ENCODE data around the gene CXorf38. TPM values are rescaled to one million over a fixed set of nuclear protein-coding genes. Genes with fewer than 3 reads are reported as not detected.

Gene CXorf38, protein sequence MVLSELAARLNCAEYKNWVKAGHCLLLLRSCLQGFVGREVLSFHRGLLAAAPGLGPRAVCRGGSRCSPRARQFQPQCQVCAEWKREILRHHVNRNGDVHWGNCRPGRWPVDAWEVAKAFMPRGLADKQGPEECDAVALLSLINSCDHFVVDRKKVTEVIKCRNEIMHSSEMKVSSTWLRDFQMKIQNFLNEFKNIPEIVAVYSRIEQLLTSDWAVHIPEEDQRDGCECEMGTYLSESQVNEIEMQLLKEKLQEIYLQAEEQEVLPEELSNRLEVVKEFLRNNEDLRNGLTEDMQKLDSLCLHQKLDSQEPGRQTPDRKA
- 16.3 and 18.0 TPM in 2 replicates for total RNA-seq

DNA sequence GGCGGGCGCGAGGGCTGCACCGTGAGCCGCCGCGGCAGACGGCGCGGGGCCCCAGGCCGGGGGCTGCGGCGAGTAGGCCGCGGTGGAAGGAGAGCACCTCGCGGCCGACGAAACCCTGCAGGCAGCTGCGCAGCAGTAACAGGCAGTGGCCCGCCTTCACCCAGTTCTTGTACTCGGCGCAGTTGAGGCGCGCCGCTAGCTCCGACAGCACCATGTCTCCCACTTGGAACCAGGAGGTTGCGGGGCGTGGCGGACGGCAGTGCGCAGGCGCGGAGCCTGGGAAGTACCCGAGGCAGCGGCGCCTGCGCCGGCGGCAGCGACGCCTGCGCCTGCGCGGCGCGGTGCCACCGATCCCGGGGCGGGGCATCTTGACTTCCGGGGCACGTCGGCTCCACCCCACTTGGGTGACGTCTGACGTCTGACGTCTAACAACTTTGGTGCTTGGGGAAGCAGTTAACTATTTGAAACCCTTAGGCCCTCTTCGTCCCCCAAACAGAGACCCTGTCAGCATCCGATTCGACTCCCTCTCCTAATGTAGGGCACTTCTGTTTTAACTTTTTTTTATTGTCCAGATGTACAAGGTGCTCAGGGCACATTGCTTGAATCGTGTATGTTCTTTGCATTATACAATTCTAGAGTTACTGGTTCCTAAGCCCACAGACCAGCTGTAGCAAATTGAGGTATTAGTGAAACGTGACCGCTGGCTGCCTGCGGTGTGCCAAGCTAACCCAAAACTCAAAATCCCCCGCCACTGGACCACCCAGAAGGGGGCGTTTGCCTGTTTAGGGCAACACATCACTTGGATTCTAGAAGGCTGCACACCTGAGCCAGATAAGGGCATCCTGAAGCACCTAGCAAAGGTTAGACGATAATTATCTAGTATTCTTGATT, at the start of gene CXorf38:
CXorf38 (minus strand) TSS at position 255 of the 891 bp plus-strand sequence; CDS start at position 214, 41 bp downstream.

DNA sequence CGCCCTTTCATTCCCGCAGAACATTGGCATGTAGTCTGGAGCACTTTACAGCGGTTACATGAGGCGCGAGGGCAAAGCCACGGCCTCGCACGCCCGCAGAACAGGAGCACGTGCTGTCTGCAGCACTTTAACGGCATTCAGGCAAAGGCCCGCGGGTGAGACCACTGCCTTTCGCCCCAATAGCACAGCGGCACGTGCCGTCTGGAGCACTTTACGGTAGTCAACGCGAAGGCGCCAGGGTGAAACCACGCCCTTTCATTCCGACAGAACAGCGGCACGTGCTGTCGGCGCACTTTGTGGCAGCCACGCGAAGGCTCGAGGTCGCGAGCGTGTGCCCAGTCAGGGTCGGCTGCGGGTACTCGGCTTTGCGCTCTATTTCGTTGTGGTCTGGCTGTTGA, 24.2 kb downstream of the CXorf38 start, which contains the start of gene MPC1L:
MPC1L (plus strand) TSS at position 290 of the 398 bp plus-strand sequence. CDS start 138 bp downstream, outside the sequence.

DNA sequence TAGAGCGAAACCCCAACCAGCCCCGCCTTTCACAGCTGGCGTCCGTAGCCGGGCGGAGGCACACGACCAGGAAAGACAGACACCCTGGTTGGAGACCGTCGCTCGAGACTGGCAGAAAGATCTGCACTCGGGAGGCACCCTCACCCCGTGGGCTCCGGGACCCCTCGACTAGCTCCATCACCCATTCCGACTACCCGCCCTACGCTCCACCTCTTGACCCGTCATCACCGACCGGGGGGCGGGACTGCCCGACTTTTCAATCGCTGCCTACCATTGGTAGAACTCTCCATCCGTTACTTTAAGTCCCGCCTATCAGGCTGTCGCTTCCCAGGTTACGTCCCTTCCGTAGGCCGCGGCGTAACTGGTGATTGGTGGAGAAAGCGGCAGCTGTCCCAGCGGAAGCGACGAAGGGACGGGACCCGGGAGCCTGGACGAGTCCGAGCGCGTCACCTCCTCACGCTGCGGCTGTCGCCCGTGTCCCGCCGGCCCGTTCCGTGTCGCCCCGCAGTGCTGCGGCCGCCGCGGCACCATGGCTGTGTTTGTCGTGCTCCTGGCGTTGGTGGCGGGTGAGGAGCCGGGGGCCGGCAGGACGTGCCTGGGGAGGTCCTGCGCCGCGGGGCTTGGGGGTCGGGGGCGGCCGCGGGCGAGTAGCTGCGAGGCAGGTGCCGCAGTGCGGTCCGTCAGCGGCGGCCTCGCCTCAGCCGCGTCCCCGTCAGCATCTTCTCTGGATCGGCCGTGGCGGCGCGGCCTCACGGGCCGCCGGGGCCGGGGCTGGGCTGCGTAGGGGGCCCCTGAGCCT, 66.6 kb downstream of the CXorf38 start, which contains the start of gene ATP6AP2:
ATP6AP2 (plus strand) TSS at position 434 of the 799 bp plus-strand sequence; CDS start at position 530, 96 bp downstream.

Other genes starting within 250 kb of the CXorf38 start
- 102 and 116 TPM in 2 replicates for gene ATP6AP2, start 66.6 kb downstream of the CXorf38 start, total RNA-seq
- gene MPC1L, start 24.1 kb downstream of the CXorf38 start, total RNA-seq, result not detected in 2 replicates
- 23.2 and 27.6 TPM in 2 replicates for gene MED14, start 88.0 kb upstream of the CXorf38 start, total RNA-seq

Measured in hair follicle dermal papilla cell (primary cell).